Esophagus squamous epithelium (tissue), 4 donors: ENCODE data around the gene FGD1.

Experiments
- POLR2A ChIP-seq, 4 donors: fragments of 450-650 bp; IDR thresholded peaks; one replicate each; pipeline ENCODE4 v1.6.1; 2017; ENCODE audit warnings: antibody characterized with exemption in 4 of 4, mild to moderate bottlenecking in 4 of 4, moderate library complexity in 3 of 4
- TF ChIP-seq, protein P1 (sequence below), 6 experiments: fragments of 450-650 bp in 4 of 6; fragments of 200-600 bp in 2 of 6; sonication (generic) in 2 of 6; IDR thresholded peaks; one replicate each; pipeline ENCODE4 v1.5.1; 2016 to 2019; ENCODE audit warnings: antibody characterized with exemption in 6 of 6, mild to moderate bottlenecking in 4 of 6, moderate library complexity in 4 of 6

DNA sequence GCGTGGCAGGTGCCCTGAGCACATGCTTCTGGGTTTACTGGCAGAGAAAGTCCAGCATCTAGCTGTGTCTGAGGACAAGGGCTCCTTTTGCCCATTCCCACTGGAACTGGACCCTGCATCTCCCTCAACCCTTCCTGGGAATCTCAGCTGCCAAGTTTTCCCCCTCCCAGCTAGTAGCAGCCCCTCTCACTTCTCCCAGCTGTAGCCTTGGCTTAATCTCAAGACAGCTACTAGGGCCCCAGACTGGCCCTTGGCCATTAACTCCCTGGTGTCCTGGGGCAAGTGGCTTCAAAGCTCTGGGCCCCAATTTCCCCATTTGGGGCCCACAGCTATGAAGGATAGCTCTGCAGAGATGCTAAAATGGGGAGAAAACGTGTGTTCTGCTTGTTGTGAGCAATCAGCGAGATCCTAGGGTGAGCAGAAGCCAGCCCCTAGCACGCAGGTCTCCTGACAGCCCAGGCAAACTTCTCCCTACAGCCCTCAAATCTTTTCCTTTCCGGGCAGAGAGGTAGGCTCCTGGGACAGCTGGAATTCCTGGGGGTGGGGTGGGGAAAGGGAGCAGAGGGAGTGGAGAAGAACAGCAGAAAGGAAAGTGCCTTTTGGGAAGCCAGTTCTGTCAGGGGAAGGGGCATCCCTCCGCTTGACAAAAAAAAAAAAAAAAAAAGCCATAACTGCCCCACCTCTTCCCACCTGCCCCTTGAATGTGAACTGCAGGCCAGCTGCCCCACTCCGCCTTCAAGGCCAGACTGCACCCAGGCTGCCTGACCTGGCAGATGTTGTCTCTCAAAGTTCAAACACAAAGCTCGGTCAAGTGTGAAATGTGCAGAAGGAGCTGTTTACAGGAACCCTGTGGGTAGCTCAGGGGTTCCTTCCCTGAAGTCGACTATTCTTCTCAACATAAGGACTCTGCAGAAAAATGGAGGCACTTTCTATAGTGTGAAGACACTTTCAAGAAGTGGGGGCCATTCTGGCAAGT is 16.6 kb downstream of the FGD1 start:
- TF ChIP-seq, protein P1, sequence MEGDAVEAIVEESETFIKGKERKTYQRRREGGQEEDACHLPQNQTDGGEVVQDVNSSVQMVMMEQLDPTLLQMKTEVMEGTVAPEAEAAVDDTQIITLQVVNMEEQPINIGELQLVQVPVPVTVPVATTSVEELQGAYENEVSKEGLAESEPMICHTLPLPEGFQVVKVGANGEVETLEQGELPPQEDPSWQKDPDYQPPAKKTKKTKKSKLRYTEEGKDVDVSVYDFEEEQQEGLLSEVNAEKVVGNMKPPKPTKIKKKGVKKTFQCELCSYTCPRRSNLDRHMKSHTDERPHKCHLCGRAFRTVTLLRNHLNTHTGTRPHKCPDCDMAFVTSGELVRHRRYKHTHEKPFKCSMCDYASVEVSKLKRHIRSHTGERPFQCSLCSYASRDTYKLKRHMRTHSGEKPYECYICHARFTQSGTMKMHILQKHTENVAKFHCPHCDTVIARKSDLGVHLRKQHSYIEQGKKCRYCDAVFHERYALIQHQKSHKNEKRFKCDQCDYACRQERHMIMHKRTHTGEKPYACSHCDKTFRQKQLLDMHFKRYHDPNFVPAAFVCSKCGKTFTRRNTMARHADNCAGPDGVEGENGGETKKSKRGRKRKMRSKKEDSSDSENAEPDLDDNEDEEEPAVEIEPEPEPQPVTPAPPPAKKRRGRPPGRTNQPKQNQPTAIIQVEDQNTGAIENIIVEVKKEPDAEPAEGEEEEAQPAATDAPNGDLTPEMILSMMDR (IDR thresholded peaks at IDR 0.05), result no peak
- TF ChIP-seq POLR2A (IDR thresholded peaks at IDR 0.05), result no peak
